SK-MEL-5 (cell line): ENCODE data around the gene SUPT4H1. TPM values are rescaled to one million over a fixed set of nuclear protein-coding genes. Genes with fewer than 3 reads are reported as not detected.

Experiments used
- DNase-seq: peaks from one replicate; pipeline ENCODE4 v3.0.0-alpha.2; 2016; ENCODE audit warnings: low read depth, low spot score
- in situ Hi-C: cut with HindIII; loops from 2 replicates; pipeline ENCODE4 v1.10.0; 2016; ENCODE audit warnings: low sequenced_read_pairs, high pct_unique_total_duplicates, low pct_unique_long_range_greater_than_20kb
- total RNA-seq: library from RNA; depleted of rRNA; stranded (reverse); fragments of >200 nt; shearing (Covaris generic); gene quantifications from 2 replicates; pipeline ENCODE4 v1.2.3, GENCODE V29; 2014

Gene SUPT4H1
- total RNA-seq, 1 experiment from 2014 or later: 102 TPM

GRCh38 chr17:58336456-58337209, 15.4 kb downstream of the SUPT4H1 start:
- in situ Hi-C loops: no loop called here

GRCh38 chr17:58335779-58336455, 16.1 kb downstream of the SUPT4H1 start:
- no peak for DNase-seq
- in situ Hi-C loops: no loop called here

More at GRCh38 chr17:58336456-58337209, 15.4 kb downstream of the SUPT4H1 start:
- no peak for DNase-seq

- DNase-seq: no peak
- in situ Hi-C loops: no loop called here
These were observed 16.8 kb downstream of the SUPT4H1 start for GRCh38 chr17:58335061-58335731.

GRCh38 chr17:58334661-58335060, 17.3 kb downstream of the SUPT4H1 start:
- no peak for DNase-seq
- in situ Hi-C loops: no loop called here

- in situ Hi-C loops: no loop called here
- DNase-seq: no peak
These were observed 17.7 kb downstream of the SUPT4H1 start for GRCh38 chr17:58334256-58334655.

- DNase-seq: no peak
- in situ Hi-C loops: no loop called here
These were observed 18.2 kb downstream of the SUPT4H1 start for GRCh38 chr17:58333736-58334207.

- DNase-seq: no peak
- in situ Hi-C loops: no loop called here
These were observed 18.9 kb downstream of the SUPT4H1 start for GRCh38 chr17:58332778-58333735.

GRCh38 chr17:58331815-58332777, 19.9 kb downstream of the SUPT4H1 start:
- DNase-seq: no peak
- in situ Hi-C loops: no loop called here

GRCh38 chr17:58330997-58331814, 20.8 kb downstream of the SUPT4H1 start:
- DNase-seq: no peak
- in situ Hi-C loops: no loop called here

GRCh38 chr17:58330538-58330996, 21.4 kb downstream of the SUPT4H1 start:
- DNase-seq: no peak
- in situ Hi-C loops: no loop called here

- no peak for DNase-seq
- in situ Hi-C loops: no loop called here
These were observed 22.0 kb downstream of the SUPT4H1 start for GRCh38 chr17:58329810-58330537.

- DNase-seq: peak; percentile 41
- in situ Hi-C loops: no loop called here
These were observed 22.8 kb downstream of the SUPT4H1 start for GRCh38 chr17:58329035-58329809.

- DNase-seq: no peak
These were observed 23.6 kb downstream of the SUPT4H1 start, which contains the start of gene TSPOAP1 for GRCh38 chr17:58328195-58329034. TSPOAP1 (minus strand) TSS chr17:58328795; CDS start chr17:58327920, 875 bp downstream.

More at GRCh38 chr17:58328195-58329034, 23.6 kb downstream of the SUPT4H1 start, which contains the start of gene TSPOAP1:
- in situ Hi-C loops: no loop called here
